ENCODE data around the gene CXorf38. TPM values are rescaled to one million over a fixed set of nuclear protein-coding genes. Genes with fewer than 3 reads are reported as not detected.
"Not testable (repeated sequence)": the region's sequence is repeated elsewhere in the genome, so short reads cannot be mapped to it uniquely, and the experiment has no call there.

CXorf38 gene
- total RNA-seq, 4 donors from 2014 or later: 15.1 to 21.6 (median 15.3) TPM

DNA sequence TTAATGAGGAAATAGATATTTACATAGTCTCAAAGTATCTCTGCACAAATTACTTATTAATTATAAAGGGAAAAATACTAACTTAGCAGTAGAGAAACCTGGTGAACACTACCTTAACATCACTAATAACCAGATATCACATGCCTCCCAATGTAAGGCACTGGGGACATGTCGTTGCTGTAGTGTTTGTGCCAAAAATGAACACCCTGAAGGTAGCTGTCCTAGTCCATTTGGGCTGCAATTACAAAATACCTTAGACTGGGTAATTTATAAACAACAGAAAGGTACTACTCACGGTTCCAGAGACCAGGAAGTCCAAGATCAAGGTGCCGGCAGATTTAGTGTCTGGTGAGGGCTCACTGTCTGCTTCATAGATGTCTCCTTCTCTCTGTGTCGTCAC is 34.9 kb downstream of the CXorf38 start:
- WGBS, 2 donors: 40 to 49% methylated on average over 4 of the region's 4 CpGs

DNA sequence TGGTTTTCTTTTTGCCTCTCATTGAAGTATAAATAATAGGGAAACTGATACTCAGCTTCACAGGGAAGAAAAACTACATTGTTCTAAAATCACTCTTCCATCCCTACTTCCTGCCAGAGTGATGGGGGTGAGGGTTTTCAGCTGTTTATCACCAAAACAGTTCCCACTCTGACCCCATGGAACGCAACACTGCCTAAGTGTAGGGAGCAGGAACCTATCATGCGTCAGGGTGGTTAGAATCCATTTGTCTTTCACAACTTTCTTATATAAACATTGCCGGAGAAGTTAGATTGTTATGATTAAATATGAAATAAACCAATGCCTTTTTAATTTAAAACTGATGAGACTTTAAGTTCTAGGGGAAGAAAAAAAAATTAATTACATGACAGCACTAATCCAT is 40.0 kb downstream of the CXorf38 start:
- intact Hi-C loops (cut with DNase I; ENCODE audit: low total_unique reads): no loop called here
- DNase-seq (ENCODE audit: low spot score in 2 of 2): no peak
- no peak overlapping the region for H3K4me3 ChIP-seq (ENCODE audit: low read depth, poor library complexity, severe bottlenecking)
- WGBS, 2 donors: 76 to 82% methylated on average over 3 of the region's 3 CpGs
- TF ChIP-seq, protein P1, sequence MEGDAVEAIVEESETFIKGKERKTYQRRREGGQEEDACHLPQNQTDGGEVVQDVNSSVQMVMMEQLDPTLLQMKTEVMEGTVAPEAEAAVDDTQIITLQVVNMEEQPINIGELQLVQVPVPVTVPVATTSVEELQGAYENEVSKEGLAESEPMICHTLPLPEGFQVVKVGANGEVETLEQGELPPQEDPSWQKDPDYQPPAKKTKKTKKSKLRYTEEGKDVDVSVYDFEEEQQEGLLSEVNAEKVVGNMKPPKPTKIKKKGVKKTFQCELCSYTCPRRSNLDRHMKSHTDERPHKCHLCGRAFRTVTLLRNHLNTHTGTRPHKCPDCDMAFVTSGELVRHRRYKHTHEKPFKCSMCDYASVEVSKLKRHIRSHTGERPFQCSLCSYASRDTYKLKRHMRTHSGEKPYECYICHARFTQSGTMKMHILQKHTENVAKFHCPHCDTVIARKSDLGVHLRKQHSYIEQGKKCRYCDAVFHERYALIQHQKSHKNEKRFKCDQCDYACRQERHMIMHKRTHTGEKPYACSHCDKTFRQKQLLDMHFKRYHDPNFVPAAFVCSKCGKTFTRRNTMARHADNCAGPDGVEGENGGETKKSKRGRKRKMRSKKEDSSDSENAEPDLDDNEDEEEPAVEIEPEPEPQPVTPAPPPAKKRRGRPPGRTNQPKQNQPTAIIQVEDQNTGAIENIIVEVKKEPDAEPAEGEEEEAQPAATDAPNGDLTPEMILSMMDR (IDR thresholded peaks at IDR 0.05): no peak
- TF ChIP-seq POLR2A (IDR thresholded peaks at IDR 0.05): no peak

More for the DNA sequence above, 34.9 kb downstream of the CXorf38 start:
- intact Hi-C loops (cut with DNase I; ENCODE audit: low total_unique reads): no loop called here
- no peak overlapping the region for H3K4me3 ChIP-seq (ENCODE audit: low read depth, poor library complexity, severe bottlenecking)
- no peak for DNase-seq (ENCODE audit: low spot score in 2 of 2)
- TF ChIP-seq, protein P1 (IDR thresholded peaks at IDR 0.05): no peak
- no peak for TF ChIP-seq POLR2A (IDR thresholded peaks at IDR 0.05)

DNA sequence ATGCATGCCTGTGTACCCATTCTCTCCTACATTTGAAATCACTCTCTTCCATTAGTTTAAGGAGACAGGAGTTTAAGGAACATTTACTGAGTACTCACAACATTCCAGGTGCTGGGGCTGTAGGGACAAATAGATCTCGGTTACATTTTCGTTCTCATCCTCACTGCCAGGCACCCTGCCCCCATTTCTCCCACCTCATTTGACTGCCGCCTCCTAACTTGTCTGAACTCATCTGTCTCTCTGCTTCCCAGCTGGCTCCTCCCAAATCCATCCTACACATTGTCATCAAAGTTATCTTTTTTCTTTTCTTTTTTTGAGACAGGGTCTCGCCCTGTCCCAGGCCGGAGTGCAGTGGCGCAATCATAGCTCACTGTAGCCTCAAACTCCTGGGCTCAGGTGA is 43.9 kb downstream of the CXorf38 start:
- TF ChIP-seq POLR2A (IDR thresholded peaks at IDR 0.05): no peak
- TF ChIP-seq, protein P1 (IDR thresholded peaks at IDR 0.05): no peak
- 80 to 86% methylated on average over 6 of the region's 6 CpGs for WGBS, 2 donors
- no peak for DNase-seq (ENCODE audit: low spot score in 2 of 2)
- intact Hi-C loops (cut with DNase I; ENCODE audit: low total_unique reads): no loop called here
- H3K4me3 ChIP-seq (ENCODE audit: low read depth, poor library complexity, severe bottlenecking): no peak overlapping the region

DNA sequence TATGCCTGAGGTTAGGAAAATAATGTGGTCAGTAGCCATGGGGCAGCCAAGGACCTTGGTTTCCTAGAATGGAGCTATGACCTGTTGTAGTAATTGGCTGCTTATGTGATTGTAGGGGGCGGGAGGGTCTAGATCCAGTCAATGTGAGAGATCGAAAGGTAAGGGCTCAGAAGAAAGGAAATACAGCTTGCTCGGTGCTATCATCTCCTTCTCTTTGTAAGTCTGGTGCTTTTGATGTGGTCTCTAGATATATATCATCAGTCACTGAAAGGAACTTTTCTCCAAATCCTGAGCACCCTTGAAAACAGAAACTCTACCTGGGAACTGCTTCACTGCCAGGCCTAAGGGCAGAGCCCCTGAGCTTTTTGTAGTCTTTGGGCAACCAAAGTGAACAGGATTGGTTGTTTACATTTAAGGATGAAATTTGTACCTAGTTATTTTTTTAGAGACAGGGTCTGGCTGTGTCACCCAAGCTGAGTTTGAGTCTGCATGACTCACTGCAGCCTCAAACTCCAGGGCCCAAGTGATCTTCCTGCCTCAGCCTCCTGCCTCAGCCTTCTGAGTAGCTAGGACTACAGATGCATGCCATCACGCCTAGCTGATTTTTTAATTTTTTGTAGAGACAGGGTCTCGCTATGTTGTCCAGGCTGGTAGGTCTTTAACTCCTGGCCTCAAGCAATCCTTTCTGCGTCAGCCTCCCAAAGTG is 57.6 kb downstream of the CXorf38 start:
- H3K4me3 ChIP-seq (ENCODE audit: low read depth, poor library complexity, severe bottlenecking); intact Hi-C loops (cut with DNase I; ENCODE audit: low total_unique reads); DNase-seq (ENCODE audit: low spot score in 2 of 2): not testable (repeated sequence)
- WGBS, 2 donors: 87 to 93% methylated on average over 6 of the region's 6 CpGs

DNA sequence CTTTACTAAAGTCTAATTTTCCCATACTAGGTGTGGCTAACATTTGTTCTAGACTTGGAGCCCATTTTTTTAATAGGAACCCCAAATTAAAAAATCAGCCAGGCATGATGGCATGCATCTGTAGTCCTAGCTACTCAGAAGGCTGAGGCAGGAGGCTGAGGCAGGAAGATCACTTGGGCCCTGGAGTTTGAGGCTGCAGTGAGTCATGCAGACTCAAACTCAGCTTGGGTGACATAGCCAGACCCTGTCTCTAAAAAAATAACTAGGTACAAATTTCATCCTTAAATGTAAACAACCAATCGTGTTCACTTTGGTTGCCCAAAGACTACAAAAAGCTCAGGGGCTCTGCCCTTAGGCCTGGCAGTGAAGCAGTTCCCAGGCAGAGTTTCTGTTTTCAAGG is 59.7 kb downstream of the CXorf38 start:
- intact Hi-C loops (cut with DNase I; ENCODE audit: low total_unique reads); DNase-seq (ENCODE audit: low spot score in 2 of 2); H3K4me3 ChIP-seq (ENCODE audit: low read depth, poor library complexity, severe bottlenecking): not testable (repeated sequence)
- WGBS, 2 donors: 67% methylated on average over 1 of the region's 1 CpG

DNA sequence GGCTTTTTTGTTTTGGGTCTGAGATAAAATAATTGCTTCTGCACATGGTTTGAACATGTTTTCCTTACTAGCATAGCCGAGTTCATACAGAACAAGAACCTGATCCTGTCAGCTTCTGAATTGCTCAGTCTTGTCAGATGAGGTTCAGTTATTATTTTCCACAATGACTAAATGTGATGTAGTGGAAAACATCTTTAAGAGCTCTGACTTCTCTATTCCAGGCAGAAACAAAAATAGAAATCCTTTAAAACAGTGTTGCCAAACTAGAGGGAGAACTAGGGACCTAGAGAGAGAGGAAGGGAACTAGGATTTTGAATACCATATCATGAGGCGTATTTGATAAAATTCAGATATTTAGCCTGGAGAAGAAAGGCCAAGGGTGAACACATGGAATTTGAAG is 64.5 kb downstream of the CXorf38 start:
- TF ChIP-seq, protein P1 (IDR thresholded peaks at IDR 0.05): no peak
- TF ChIP-seq POLR2A (IDR thresholded peaks at IDR 0.05): no peak
- intact Hi-C loops (cut with DNase I; ENCODE audit: low total_unique reads): no loop called here
- H3K4me3 ChIP-seq (ENCODE audit: low read depth, poor library complexity, severe bottlenecking): no peak overlapping the region
- WGBS, 2 donors: 54 to 61% methylated on average over 2 of the region's 2 CpGs
- no peak for DNase-seq (ENCODE audit: low spot score in 2 of 2)

DNA sequence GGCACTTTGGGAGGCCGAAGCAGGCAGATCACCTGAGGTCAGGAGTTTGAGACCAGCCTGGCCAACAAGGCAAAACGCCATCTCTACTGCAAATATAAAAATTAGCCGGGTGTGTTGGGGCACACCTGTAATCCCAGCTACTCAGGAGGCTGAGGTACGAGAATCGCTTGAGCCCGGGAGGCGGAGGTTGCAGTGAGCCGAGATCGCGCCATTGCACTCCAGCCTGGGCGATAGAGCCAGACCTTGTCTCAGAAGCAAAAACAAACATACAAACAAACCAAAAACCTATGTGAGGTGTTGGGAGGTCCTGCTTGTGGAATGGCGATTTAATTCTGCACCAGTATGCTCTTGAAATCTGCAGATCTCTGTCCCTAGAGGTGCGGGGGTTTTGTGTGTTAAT is 65.2 kb downstream of the CXorf38 start:
- intact Hi-C loops (cut with DNase I; ENCODE audit: low total_unique reads); DNase-seq (ENCODE audit: low spot score in 2 of 2); H3K4me3 ChIP-seq (ENCODE audit: low read depth, poor library complexity, severe bottlenecking): not testable (repeated sequence)
- WGBS, 2 donors: 90 to 92% methylated on average over 13 of the region's 13 CpGs

Data from lower leg skin (tissue), 4 donors.